Neuron (in vitro differentiated cells): Measurements from ENCODE around the gene VPS33A.

ENCODE experiments used
- H2AFZ ChIP-seq: one replicate; pipeline ENCODE4 v1.6.1; 2013; ENCODE audit warnings: low read depth, mild to moderate bottlenecking, inconsistent platforms, low read length, moderate library complexity
- H3K27me3 ChIP-seq: one replicate; pipeline ENCODE4 v1.6.1; 2013; ENCODE audit warnings: low read length; ENCODE audit not compliant: insufficient read depth
- H3K36me3 ChIP-seq: one replicate; pipeline ENCODE4 v1.6.1; 2013; ENCODE audit warnings: low read length; ENCODE audit not compliant: insufficient read depth
- H3K4me1 ChIP-seq: one replicate; pipeline ENCODE4 v1.6.1; 2013; ENCODE audit warnings: low read length; ENCODE audit not compliant: insufficient read depth
- H3K4me3 ChIP-seq: 2 replicates; pipeline ENCODE4 v1.5.1; 2013; ENCODE audit warnings: mild to moderate bottlenecking, low read length, moderate library complexity
- H3K9me3 ChIP-seq: one replicate; pipeline ENCODE4 v1.6.1; 2013; ENCODE audit warnings: low read length

Gene VPS33A

GRCh38 chr12:122195405-122195804, 70.9 kb downstream of the VPS33A start:
- H3K4me3 ChIP-seq = no peak overlapping the region
- H3K9me3 ChIP-seq = peaks cover 5% of the 10 kb centered on the region
- H3K4me1 ChIP-seq = no peaks in the 10 kb centered on the region
- H2AFZ ChIP-seq = no peak overlapping the region
- H3K27me3 ChIP-seq = peaks cover 8% of the 10 kb centered on the region
- H3K36me3 ChIP-seq = no peaks in the 10 kb centered on the region

GRCh38 chr12:122194804-122195203, 71.5 kb downstream of the VPS33A start:
- H3K4me3 ChIP-seq = no peak overlapping the region
- H3K27me3 ChIP-seq = peaks cover 3% of the 10 kb centered on the region
- H2AFZ ChIP-seq = no peak overlapping the region
- H3K36me3 ChIP-seq = no peaks in the 10 kb centered on the region
- peaks cover 4% of the 10 kb centered on the region for H3K9me3 ChIP-seq
- H3K4me1 ChIP-seq = no peaks in the 10 kb centered on the region

- H3K36me3 ChIP-seq = no peaks in the 10 kb centered on the region
- H2AFZ ChIP-seq = no peak overlapping the region
- no peaks in the 10 kb centered on the region for H3K4me1 ChIP-seq
- no peak overlapping the region for H3K4me3 ChIP-seq
- peaks cover 3% of the 10 kb centered on the region for H3K9me3 ChIP-seq
- H3K27me3 ChIP-seq = no peaks in the 10 kb centered on the region
These were observed 73.9 kb downstream of the VPS33A start for GRCh38 chr12:122192441-122192840.

- Histone ChIP-seq H3K27me3 (no peaks in the 10 kb centered on the region), H3K9me3 (no peaks in the 10 kb centered on the region), H2AFZ (no peak overlapping the region), H3K4me1 (no peaks in the 10 kb centered on the region), H3K36me3 (no peaks in the 10 kb centered on the region), H3K4me3 (no peak overlapping the region)
These were observed 75.2 kb downstream of the VPS33A start for GRCh38 chr12:122190842-122191668.

GRCh38 chr12:122189626-122190475, 76.4 kb downstream of the VPS33A start:
- peaks cover 6% of the 10 kb centered on the region for H3K27me3 ChIP-seq
- H3K4me3 ChIP-seq = no peak overlapping the region
- H3K4me1 ChIP-seq = no peaks in the 10 kb centered on the region
- H2AFZ ChIP-seq = no peak overlapping the region
- H3K36me3 ChIP-seq = no peaks in the 10 kb centered on the region
- H3K9me3 ChIP-seq = no peaks in the 10 kb centered on the region

GRCh38 chr12:122187466-122187865, 78.8 kb downstream of the VPS33A start:
- Histone ChIP-seq H2AFZ (no peak overlapping the region), H3K4me1 (peaks cover 7% of the 10 kb centered on the region), H3K9me3 (no peaks in the 10 kb centered on the region), H3K27me3 (peaks cover 15% of the 10 kb centered on the region), H3K4me3 (no peak overlapping the region), H3K36me3 (no peaks in the 10 kb centered on the region)

GRCh38 chr12:122185494-122186082, 80.7 kb downstream of the VPS33A start:
- H3K27me3 ChIP-seq = peaks cover 15% of the 10 kb centered on the region
- H3K36me3 ChIP-seq = no peaks in the 10 kb centered on the region
- no peak overlapping the region for H2AFZ ChIP-seq
- peaks cover 7% of the 10 kb centered on the region for H3K4me1 ChIP-seq
- H3K4me3 ChIP-seq = no peak overlapping the region
- H3K9me3 ChIP-seq = no peaks in the 10 kb centered on the region

- Histone ChIP-seq H3K27me3 (peaks cover 15% of the 10 kb centered on the region), H3K4me3 (no peak overlapping the region), H3K4me1 (peaks cover 7% of the 10 kb centered on the region), H3K36me3 (no peaks in the 10 kb centered on the region), H3K9me3 (no peaks in the 10 kb centered on the region), H2AFZ (no peak overlapping the region)
These were observed 81.2 kb downstream of the VPS33A start for GRCh38 chr12:122185079-122185478.

- Histone ChIP-seq H3K9me3 (no peaks in the 10 kb centered on the region), H2AFZ (no peak overlapping the region), H3K4me1 (peaks cover 7% of the 10 kb centered on the region), H3K27me3 (peaks cover 15% of the 10 kb centered on the region), H3K36me3 (no peaks in the 10 kb centered on the region), H3K4me3 (no peak overlapping the region)
These were observed 81.8 kb downstream of the VPS33A start for GRCh38 chr12:122184517-122184916.

GRCh38 chr12:122183588-122183940, 82.7 kb downstream of the VPS33A start:
- peak overlapping the region; percentile 48 for H3K4me3 ChIP-seq
- no peaks in the 10 kb centered on the region for H3K9me3 ChIP-seq
- H3K4me1 ChIP-seq = peaks cover 7% of the 10 kb centered on the region
- H3K36me3 ChIP-seq = no peaks in the 10 kb centered on the region
- peaks cover 15% of the 10 kb centered on the region for H3K27me3 ChIP-seq
- H2AFZ ChIP-seq = peak overlapping the region; percentile 82

- Histone ChIP-seq H3K27me3 (peaks cover 15% of the 10 kb centered on the region), H3K9me3 (no peaks in the 10 kb centered on the region), H3K36me3 (no peaks in the 10 kb centered on the region), H3K4me1 (peaks cover 7% of the 10 kb centered on the region), H3K4me3 (peak within 1 kb of the TSS; percentile 48), H2AFZ (peak within 1 kb of the TSS; percentile 82)
These were observed 83.3 kb downstream of the VPS33A start, which contains the start of gene LRRC43 for GRCh38 chr12:122182887-122183587. TSS of gene LRRC43 (plus strand) at chr12:122183123. CDS start at chr12:122183145, 22 bp downstream.
